Stimulated activated CD8-positive, alpha-beta memory T cell treated with anti-CD3 and anti-CD28 coated beads, Interleukin-4, amount 100 ng/mL, for 24 hours (primary cell): ENCODE results near the gene NRL.

Experiments used
- DNase-seq: peaks from one replicate; pipeline ENCODE4 v3.0.0-alpha.2; 2020; ENCODE audit warnings: low read depth

NRL gene

DNA sequence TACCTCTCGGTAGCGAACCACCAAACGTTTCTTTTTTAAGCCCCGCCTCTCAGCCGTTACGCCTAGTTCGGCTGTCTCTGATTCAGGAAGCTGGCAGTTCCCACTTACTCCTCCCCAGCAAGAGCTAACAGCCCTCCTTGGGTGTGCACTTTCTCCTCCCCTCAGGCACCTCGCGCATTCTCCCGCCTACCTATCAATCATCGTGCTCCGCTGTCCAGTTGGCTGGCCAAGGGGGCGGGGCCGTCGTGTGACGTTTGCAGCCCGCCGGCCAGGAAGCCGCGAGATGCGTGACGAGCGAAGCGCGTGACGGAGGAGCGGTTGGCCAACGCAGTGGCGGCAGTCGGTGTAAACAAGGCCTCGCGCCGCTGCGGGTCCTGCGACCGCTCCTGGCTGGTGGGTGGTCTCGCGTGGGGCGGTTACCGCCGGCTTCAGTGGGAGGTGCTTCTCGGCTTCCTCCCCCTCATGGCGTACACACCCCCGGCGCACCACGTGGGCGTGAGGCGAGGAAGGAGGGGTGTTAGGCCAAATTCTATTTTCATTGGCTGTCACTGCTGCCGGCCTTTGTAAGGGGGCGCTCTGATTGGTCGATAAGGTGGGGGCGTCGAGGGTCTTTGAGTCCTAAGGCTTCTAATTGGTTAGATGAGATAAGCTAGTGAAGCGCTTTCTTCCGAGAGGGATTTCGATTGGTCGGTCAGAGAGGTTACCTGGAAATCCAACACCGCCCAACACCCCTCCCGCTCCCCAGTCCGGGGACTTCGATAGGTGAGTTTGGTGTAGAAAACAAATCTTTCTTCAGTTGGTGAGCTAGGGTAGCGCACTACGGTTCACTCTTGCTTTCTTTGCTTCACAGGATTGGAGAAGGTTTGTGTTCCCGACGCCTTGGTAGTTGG, at the start of gene NRL, which contains the start of gene DCAF11:
NRL (minus strand) TSS at position 418 of the 890 bp plus-strand sequence. CDS start 32,101 bp downstream, outside the sequence.
DCAF11 (plus strand) TSS at position 246 of the 890 bp plus-strand sequence. CDS start 818 bp downstream, outside the sequence.
- DNase-seq, result peak; percentile 97

DNA sequence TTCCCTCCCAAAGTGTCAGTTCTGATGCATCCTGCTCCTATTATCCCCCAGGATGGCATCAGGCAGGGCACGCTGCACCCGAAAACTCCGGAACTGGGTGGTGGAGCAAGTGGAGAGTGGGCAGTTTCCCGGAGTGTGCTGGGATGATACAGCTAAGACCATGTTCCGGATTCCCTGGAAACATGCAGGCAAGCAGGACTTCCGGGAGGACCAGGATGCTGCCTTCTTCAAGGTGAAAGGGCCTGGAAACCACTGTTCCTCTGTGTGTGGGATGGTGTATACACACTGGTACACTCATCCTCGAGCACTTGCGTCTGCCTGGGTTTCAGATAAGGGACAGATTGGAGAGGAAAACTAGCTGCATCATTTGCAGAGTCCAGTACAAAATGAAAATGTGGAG, 47.3 kb upstream of the NRL start:
- DNase-seq, result no peak

- DNase-seq, result peak; percentile 95
Measured at GRCh38 chr14:24160850-24161804, 46.4 kb upstream of the NRL start, which contains the start of gene IRF9. IRF9 (plus strand) TSS chr14:24161265; CDS start chr14:24162145, 880 bp downstream.

- no peak for DNase-seq
Measured at GRCh38 chr14:24160499-24160849, 45.7 kb upstream of the NRL start.

DNA sequence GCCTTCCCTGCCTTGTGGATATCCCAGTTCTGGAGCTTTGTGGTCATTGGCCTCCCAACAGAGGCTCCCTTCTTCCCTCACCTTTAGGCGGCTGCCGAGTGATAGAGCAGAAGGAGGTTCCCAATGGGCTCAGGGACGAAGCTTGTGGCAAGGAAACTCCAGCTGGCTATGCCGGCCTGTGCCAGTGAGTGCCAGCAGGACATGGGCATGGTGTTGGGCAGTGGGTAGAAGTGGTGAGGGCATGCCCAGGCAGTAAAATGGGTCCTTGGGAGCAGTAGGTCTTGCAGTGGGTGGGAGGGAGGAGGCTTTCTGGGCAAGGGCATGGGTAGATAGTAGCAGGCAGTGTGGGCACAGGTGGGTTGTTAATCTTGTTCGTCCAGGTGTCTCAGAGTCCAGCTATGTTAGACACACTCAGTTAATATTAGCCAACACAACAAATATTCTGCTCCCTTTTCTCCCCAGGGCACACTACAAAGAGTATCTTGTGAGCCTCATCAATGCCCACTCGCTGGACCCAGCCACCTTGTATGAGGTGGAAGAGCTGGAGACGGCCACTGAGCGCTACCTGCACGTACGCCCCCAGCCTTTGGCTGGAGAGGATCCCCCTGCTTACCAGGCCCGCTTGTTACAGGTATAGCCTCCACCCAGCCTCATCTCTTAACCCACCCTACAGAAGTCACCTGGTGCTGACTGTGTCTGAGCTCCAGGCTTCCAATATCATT, 45.2 kb upstream of the NRL start:
- DNase-seq, result no peak

DNA sequence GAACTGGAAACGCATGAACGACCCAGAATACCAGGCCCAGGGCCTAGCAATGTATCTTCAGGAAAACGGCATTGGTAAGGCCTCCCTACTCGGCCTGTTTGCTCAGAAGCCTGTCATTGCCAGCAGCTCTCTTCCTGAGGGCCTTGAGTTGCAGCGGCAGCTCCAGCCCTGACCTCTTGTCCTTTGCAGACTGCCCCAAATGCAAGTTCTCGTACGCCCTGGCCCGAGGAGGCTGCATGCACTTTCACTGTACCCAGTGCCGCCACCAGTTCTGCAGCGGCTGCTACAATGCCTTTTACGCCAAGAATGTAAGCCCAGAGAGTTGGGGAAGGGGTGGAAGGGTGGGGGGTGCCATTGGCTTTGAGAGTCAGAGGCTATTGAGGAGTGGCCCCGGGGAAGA, 42.6 kb upstream of the NRL start:
- no peak for DNase-seq

DNA sequence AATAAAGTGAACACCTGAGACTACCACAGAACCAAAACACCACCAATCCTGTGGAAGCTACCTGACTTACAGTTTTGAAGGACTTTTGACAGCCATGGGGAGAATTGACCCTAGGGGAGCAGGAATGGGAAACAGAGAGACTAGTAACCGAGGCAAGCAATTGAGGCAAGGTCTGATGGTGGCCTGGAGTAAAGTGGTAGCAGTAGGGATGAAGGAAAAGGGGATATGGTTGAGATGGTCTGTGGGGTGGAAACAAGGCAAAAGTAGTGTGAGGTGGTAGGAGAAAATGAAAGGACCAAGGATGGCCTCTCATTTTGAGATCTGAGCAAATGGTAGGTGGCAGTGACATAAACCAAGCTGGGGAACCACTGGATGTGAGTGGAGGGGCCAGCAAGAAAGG, 42.1 kb upstream of the NRL start:
- DNase-seq, result no peak

GRCh38 chr14:24155100-24155499, 40.4 kb upstream of the NRL start:
- no peak for DNase-seq

DNA sequence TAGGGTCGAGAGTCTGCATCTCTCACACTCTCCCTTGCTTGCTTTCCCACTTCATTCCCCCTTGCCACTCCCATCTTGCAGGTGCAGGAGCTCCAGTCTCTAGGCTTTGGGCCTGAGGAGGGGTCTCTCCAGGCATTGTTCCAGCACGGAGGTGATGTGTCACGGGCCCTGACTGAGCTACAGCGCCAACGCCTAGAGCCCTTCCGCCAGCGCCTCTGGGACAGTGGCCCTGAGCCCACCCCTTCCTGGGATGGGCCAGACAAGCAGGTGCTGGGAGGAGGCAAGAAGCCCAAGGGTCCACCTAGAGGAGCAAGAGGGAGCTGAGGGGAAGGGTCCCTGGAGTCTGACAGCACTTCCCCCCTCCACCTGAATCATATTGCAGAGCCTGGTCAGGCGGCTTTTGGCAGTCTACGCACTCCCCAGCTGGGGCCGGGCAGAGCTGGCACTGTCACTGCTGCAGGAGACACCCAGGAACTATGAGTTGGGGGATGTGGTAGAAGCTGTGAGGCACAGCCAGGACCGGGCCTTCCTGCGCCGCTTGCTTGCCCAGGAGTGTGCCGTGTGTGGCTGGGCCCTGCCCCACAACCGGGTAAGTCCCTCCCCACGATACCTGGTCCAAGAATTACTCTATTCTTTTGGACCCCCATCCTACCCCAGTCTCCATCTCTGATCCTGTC, 36.8 kb upstream of the NRL start:
- DNase-seq, result no peak

DNA sequence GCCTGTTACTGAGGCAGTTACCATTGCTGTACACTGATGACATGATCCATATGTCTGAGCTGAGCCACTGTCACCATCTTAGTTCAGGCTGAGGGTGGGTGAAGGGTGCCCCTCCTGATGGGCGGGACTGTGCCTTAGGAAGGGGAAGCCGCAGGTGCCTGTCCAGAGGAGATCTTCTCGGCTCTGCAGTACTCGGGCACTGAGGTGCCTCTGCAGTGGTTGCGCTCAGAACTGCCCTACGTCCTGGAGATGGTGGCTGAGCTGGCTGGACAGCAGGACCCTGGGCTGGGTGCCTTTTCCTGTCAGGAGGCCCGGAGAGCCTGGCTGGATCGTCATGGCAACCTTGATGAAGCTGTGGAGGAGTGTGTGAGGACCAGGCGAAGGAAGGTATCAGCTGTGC, 36.2 kb upstream of the NRL start:
- DNase-seq, result no peak

DNA sequence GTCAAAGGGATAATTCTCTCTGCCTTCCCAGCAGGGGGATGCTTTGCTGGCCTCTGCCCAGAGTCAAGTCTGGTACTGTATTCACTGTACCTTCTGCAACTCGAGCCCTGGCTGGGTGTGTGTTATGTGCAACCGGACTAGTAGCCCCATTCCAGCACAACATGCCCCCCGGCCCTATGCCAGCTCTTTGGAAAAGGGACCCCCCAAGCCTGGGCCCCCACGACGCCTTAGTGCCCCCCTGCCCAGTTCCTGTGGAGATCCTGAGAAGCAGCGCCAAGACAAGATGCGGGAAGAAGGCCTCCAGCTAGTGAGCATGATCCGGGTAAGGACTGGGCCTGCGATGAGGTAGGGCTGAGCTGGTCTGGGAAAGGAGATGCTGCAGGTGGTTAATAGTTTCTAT, 35.8 kb upstream of the NRL start:
- DNase-seq, result no peak

GRCh38 chr14:24150061-24150460, 35.3 kb upstream of the NRL start:
- no peak for DNase-seq

- DNase-seq, result no peak
Measured at GRCh38 chr14:24149302-24149969, 34.7 kb upstream of the NRL start.

DNA sequence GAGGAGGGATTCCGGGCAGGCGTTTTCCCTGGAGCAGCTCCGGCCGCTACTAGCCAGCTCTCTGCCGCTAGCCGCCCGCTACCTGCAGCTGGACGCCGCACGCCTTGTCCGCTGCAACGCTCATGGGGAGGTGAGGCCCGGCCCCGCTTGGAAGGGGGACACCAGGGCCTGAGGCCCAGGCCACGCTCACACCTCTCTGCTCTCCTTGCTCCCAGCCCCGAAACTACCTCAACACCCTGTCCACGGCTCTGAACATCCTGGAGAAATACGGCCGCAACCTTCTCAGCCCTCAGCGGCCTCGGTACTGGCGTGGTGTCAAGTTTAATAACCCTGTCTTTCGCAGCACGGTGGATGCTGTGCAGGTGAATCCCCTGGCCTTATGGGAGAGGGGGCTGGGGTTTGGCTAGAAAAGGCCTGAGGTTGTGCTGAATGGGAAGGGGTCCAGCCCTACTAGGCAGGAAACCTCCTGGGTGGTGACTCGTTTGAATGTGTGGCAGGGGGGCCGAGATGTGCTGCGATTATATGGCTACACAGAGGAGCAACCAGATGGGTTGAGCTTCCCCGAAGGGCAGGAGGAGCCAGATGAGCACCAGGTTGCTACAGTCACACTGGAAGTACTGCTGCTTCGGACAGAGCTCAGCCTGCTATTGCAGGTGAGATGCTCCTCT, 33.1 kb upstream of the NRL start:
- DNase-seq, result no peak

DNA sequence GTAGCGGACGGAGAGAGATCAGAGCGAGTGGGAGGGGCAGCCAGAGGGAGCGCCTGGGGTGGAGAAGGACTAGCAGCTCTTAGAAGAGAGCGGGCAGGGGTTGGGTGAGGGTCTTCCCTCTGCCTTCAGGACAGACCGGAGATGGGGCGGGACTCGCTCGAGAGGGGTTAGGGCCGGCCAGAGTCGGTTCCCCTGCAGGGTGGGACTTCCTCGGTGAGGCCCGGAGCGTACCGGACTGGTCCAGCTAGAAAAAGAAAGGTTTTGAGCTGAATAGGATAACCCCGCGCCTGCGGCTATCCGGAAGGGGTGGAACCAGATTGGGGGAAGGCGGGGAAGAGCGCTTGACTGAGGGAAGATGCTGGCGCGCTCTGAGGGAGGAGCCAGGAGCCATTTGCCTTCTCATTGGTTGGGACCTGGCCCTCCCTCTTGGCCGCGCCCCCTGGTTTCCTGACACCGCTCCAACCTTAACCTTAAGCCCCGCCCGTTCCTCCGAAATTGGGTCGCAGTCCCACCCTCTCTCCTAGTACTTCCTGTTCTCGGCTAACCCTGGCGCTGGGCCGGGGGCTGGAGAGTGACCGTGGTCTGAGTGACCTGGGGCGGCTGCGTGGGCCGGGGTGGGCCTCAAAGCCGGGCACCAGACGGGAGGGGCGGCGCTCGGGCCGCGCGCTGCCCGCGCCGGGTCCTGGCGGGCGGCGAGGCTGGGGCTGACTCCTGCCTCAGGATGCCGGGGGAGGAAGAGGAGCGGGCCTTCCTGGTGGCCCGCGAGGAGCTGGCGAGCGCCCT, 32.4 kb upstream of the NRL start, which contains the start of gene RNF31:
RNF31 (plus strand) TSS at position 521 of the 783 bp plus-strand sequence; CDS start at position 722, 201 bp downstream.
- peak; percentile 97 for DNase-seq

DNA sequence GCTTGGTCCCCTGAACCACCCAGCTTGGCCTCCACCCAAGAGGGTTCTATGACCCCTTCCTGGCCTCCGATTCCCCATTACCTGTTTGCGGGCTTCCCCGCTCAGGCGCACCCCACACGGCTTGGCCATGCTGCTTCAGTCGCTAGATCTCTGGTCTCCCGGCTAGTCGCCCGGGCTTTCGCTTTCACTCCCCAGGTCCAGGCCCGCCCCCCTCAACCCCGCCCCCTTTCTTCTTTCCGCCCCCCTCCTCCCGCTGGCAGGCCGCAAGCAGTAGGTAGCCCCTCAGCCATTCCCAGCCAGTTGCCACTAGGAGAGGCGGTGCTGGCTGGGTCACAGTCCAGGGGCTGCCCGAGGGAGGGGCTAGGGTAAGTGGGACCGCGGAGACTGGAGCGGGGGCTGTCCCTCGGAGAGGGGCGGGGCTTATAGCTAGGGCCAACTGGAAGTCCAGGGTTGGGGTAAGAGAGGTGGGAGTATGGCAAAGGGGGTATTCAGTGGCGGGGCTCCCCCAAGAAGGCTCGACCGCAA, 31.8 kb upstream of the NRL start, which contains the start of gene PSME2:
PSME2 (minus strand) TSS at position 158 of the 525 bp plus-strand sequence; CDS start at position 129, 29 bp downstream.
- peak; percentile 85 for DNase-seq

DNA sequence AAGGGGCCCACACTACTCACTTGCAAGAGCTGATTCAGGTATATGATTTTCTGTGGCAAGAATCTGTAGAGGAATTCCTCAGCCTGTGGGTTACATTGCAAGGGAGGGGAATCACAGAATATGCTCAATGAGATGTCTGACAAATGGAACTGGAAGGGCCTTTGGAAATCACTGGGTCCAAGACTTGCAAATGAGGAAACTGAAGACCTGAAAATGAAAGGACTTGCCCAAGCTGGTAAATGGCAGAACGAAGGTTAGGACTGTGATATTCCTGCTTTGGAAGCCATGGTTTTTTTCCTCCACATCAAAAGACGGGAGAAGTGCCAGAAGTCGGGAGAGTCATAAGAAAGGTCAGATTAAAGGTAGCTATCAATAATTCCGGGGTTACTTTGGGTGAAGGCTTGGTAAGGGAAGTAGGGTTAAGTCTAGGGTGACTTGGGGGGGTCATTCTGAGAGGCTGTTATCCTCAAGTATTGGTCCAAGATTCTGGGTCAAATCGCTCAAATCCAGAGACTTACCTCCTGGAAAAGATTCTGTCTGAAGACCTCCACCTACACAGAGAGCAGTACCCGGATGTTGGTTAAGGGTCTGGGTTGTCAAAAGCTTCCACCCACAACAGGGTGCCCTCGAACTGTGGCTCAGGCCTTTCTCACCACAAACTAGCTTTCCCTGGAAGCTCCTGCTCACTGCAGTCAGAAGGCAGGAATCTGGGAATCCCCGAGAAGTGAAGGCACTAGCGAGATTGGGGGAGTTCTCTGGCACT, 31.1 kb upstream of the NRL start:
- DNase-seq, result no peak

DNA sequence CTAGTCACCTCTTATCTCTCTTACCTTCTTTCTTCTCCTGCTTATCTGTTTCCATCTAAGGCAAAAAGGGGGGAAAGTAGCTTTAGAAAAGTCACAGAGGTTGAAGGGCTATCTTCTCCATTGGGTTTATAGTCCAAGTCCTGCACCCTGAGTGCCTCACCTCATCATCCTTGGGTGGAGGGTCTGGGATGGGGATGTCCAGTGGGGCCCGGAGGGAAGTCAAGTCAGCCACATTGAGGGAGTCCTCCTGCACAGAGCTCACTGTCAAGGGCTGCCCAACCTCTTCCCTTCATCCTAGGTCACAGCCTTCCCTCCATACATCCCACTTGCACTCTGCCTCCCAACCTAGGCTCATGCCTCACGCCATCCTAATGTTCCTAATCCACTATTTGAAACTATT, 30.5 kb upstream of the NRL start:
- no peak for DNase-seq
